Activated naive CD8-positive, alpha-beta T cell treated with anti-CD3 and anti-CD28 coated beads, Interleukin-2, amount 50 U/mL, for 24 hours (primary cell): ENCODE measurements around the gene PTMS.

Source experiments
- ATAC-seq: fragments of 150-1000 bp; cut with Tn5 transposase; one replicate; pipeline ENCODE4 v1.10.0; 2021
- DNase-seq: peaks from one replicate; pipeline ENCODE4 v3.0.0; 2021
- H3K27ac Mint-ChIP-seq: one replicate; pipeline ENCODE4 v1.8.0; 2021; ENCODE audit warnings: mild to moderate bottlenecking, mixed read lengths
- H3K27me3 Mint-ChIP-seq: one replicate; pipeline ENCODE4 v1.8.0; 2021; ENCODE audit warnings: mixed read lengths
- H3K36me3 Mint-ChIP-seq: one replicate; pipeline ENCODE4 v1.8.0; 2021; ENCODE audit warnings: low read depth, mixed read lengths
- H3K4me1 Mint-ChIP-seq: one replicate; pipeline ENCODE4 v1.8.0; 2021; ENCODE audit warnings: mixed read lengths
- H3K4me3 Mint-ChIP-seq: one replicate; pipeline ENCODE4 v1.8.0; 2021; ENCODE audit warnings: mild to moderate bottlenecking, moderate library complexity, mixed read lengths
- H3K9me3 Mint-ChIP-seq: one replicate; pipeline ENCODE4 v1.8.0; 2021; ENCODE audit warnings: mixed read lengths

PTMS gene

GRCh38 chr12:6813363-6813762, 47.2 kb downstream of the PTMS start:
- H3K27ac Mint-ChIP-seq = no peak overlapping the region
- H3K36me3 Mint-ChIP-seq = peaks cover 2% of the 10 kb centered on the region
- no peaks in the 10 kb centered on the region for H3K9me3 Mint-ChIP-seq
- ATAC-seq (no peak), DNase-seq (no peak)
- no peak overlapping the region for H3K4me3 Mint-ChIP-seq
- H3K27me3 Mint-ChIP-seq = peaks cover 9% of the 10 kb centered on the region
- peaks cover 6% of the 10 kb centered on the region for H3K4me1 Mint-ChIP-seq

GRCh38 chr12:6816598-6816997, 50.4 kb downstream of the PTMS start:
- no peak for ATAC-seq
- peaks cover 2% of the 10 kb centered on the region for H3K36me3 Mint-ChIP-seq
- no peak overlapping the region for H3K4me3 Mint-ChIP-seq
- no peak overlapping the region for H3K27ac Mint-ChIP-seq
- peaks cover 19% of the 10 kb centered on the region for H3K27me3 Mint-ChIP-seq
- no peaks in the 10 kb centered on the region for H3K9me3 Mint-ChIP-seq
- DNase-seq = no peak
- H3K4me1 Mint-ChIP-seq = peaks cover 7% of the 10 kb centered on the region

- Mint-ChIP-seq H3K9me3 (no peaks in the 10 kb centered on the region), H3K27ac (no peak overlapping the region), H3K4me3 (no peak overlapping the region), H3K27me3 (peaks cover 21% of the 10 kb centered on the region), H3K4me1 (peaks cover 9% of the 10 kb centered on the region), H3K36me3 (peaks cover 2% of the 10 kb centered on the region)
- no peak for DNase-seq
- ATAC-seq = no peak
Observed at GRCh38 chr12:6817098-6817497, 50.9 kb downstream of the PTMS start.

GRCh38 chr12:6817662-6818157, 51.5 kb downstream of the PTMS start:
- Mint-ChIP-seq H3K36me3 (peaks cover 2% of the 10 kb centered on the region), H3K9me3 (no peaks in the 10 kb centered on the region), H3K4me3 (no peak overlapping the region), H3K27me3 (peaks cover 27% of the 10 kb centered on the region), H3K4me1 (peaks cover 13% of the 10 kb centered on the region), H3K27ac (peak overlapping the region; percentile 10)
- ATAC-seq (no peak), DNase-seq (no peak)

GRCh38 chr12:6818222-6818621, 52.1 kb downstream of the PTMS start:
- Mint-ChIP-seq H3K4me1 (peaks cover 13% of the 10 kb centered on the region), H3K27ac (no peak overlapping the region), H3K4me3 (no peak overlapping the region), H3K36me3 (peaks cover 2% of the 10 kb centered on the region), H3K9me3 (no peaks in the 10 kb centered on the region), H3K27me3 (peaks cover 32% of the 10 kb centered on the region)
- ATAC-seq (no peak), DNase-seq (no peak)

GRCh38 chr12:6818645-6819044, 52.5 kb downstream of the PTMS start:
- no peak for ATAC-seq
- peaks cover 36% of the 10 kb centered on the region for H3K27me3 Mint-ChIP-seq
- H3K36me3 Mint-ChIP-seq = peaks cover 2% of the 10 kb centered on the region
- DNase-seq = no peak
- H3K4me3 Mint-ChIP-seq = no peak overlapping the region
- H3K27ac Mint-ChIP-seq = no peak overlapping the region
- peaks cover 13% of the 10 kb centered on the region for H3K4me1 Mint-ChIP-seq
- no peaks in the 10 kb centered on the region for H3K9me3 Mint-ChIP-seq

- Mint-ChIP-seq H3K27me3 (peaks cover 38% of the 10 kb centered on the region), H3K4me1 (peaks cover 13% of the 10 kb centered on the region), H3K9me3 (no peaks in the 10 kb centered on the region), H3K4me3 (no peak overlapping the region), H3K27ac (no peak overlapping the region), H3K36me3 (peaks cover 2% of the 10 kb centered on the region)
- DNase-seq (no peak), ATAC-seq (no peak)
Observed at GRCh38 chr12:6819106-6820030, 53.2 kb downstream of the PTMS start.

- no peak for ATAC-seq
- Mint-ChIP-seq H3K27me3 (peaks cover 38% of the 10 kb centered on the region), H3K4me3 (no peak overlapping the region), H3K9me3 (no peaks in the 10 kb centered on the region), H3K36me3 (peaks cover 2% of the 10 kb centered on the region), H3K27ac (no peak overlapping the region), H3K4me1 (peaks cover 13% of the 10 kb centered on the region)
- DNase-seq = no peak
Observed at GRCh38 chr12:6820166-6820565, 54.0 kb downstream of the PTMS start.
